Panc1 (cell line): Measurements from ENCODE around the gene SMAD3. TPM values are rescaled to one million over a fixed set of nuclear protein-coding genes. Genes with fewer than 3 reads are reported as not detected.

Experiments used
- ATAC-seq: fragments of 200-7000 bp; cut with Tn5 transposase; 2 replicates; pipeline ENCODE4 v1.9.1; 2020; ENCODE audit warnings: mild to moderate bottlenecking, moderate library complexity
- BruUV-seq: library from RNA; stranded (reverse); fragments of 400-500 nt; replicated peaks from 2 replicates; lab custom pipeline; 2021; lab: Mats Ljungman, UMichigan
- CTCF ChIA-PET: fragments of 300-600 bp; sonication (Branson Sonifier 250); formaldehyde crosslinking; loops from one replicate; lab custom pipeline; 2022; ENCODE audit warnings: antibody characterized with exemption; lab: Charles Lee
- POLR2A ChIA-PET: fragments of 300-600 bp; sonication (Branson Sonifier 250); formaldehyde crosslinking; loops from one replicate; lab custom pipeline; 2022; ENCODE audit warnings: antibody characterized with exemption; lab: Charles Lee
- DNase-seq: peaks from one replicate; pipeline ENCODE4 v3.0.0-alpha.2; 2010; ENCODE audit warnings: low read depth, low spot score
- H3K27ac ChIP-seq: 2 replicates; pipeline ENCODE4 v1.5.1; 2011; ENCODE audit warnings: mild to moderate bottlenecking, low read length, inconsistent platforms
- H3K27me3 ChIP-seq: fragments of 200-500 bp; sonication (Bioruptor generic); 2 replicates; pipeline ENCODE4 v1.6.0; 2014; ENCODE audit warnings: low read length, inconsistent platforms; ENCODE audit not compliant: control insufficient read depth, insufficient read depth
- H3K36me3 ChIP-seq: fragments of 200-500 bp; sonication (Bioruptor generic); 2 replicates; pipeline ENCODE4 v1.5.1; 2014; ENCODE audit warnings: inconsistent platforms, mild to moderate bottlenecking, low read length, moderate library complexity; ENCODE audit not compliant: control insufficient read depth, insufficient read depth
- H3K4me1 ChIP-seq: 2 replicates; pipeline ENCODE4 v1.5.1; 2011; ENCODE audit warnings: inconsistent platforms, mild to moderate bottlenecking, low read length, moderate library complexity; ENCODE audit not compliant: control insufficient read depth, insufficient read depth
- H3K4me3 ChIP-seq, 2 experiments: 2 replicates each; pipeline ENCODE4 v1.5.1; 2011 to 2012; ENCODE audit warnings: low read depth in 2 of 2, low read length in 2 of 2, mild to moderate bottlenecking in 2 of 2, inconsistent platforms in 1 of 2, moderate library complexity in 1 of 2
- H3K9me3 ChIP-seq: fragments of 200-500 bp; sonication (Bioruptor generic); 2 replicates; pipeline ENCODE4 v1.5.1; 2014; ENCODE audit warnings: low read depth, mild to moderate bottlenecking, inconsistent platforms, low read length, moderate library complexity; ENCODE audit not compliant: control insufficient read depth, insufficient read depth
- CTCF ChIP-seq: fragments of 450-650 bp; IDR thresholded peaks from 2 replicates; pipeline ENCODE4 v1.5.1; 2017; ENCODE audit warnings: mild to moderate bottlenecking
- POLR2AphosphoS5 ChIP-seq: IDR thresholded peaks from 2 replicates; pipeline ENCODE4 v1.6.1; 2012; ENCODE audit warnings: mild to moderate bottlenecking, low read depth, low read length, moderate library complexity
- REST ChIP-seq, 2 experiments: IDR thresholded peaks; 2 replicates each; pipeline ENCODE4 v1.6.1; 2011 to 2012; ENCODE audit warnings: low read depth in 2 of 2, control low read depth in 1 of 2, low read length in 1 of 2, mild to moderate bottlenecking in 1 of 2, moderate library complexity in 1 of 2; ENCODE audit not compliant: insufficient read depth in 1 of 2
- SIN3A ChIP-seq: IDR thresholded peaks from 2 replicates; pipeline ENCODE4 v1.6.1; 2012; ENCODE audit warnings: low read depth, mild to moderate bottlenecking, low read length, moderate library complexity, borderline replicate concordance; ENCODE audit not compliant: insufficient read depth
- TCF7L2 ChIP-seq: IDR thresholded peaks from 2 replicates; pipeline ENCODE4 v1.6.1; 2011; ENCODE audit warnings: mild to moderate bottlenecking, low read depth, low read length, inconsistent platforms
- in situ Hi-C: cut with HindIII; loops from 2 replicates; pipeline ENCODE4 v1.10.0; 2016; ENCODE audit warnings: low sequenced_read_pairs, low pct_unique_long_range_greater_than_20kb
- intact Hi-C: fragments of 100-400 bp; cut with micrococcal nuclease; formaldehyde crosslinking; loops from one replicate; pipeline ENCODE4 v1.10.0; 2022; ENCODE audit not compliant: unreplicated experiment
- total RNA-seq: library from RNA; stranded (reverse); gene quantifications from one replicate; pipeline ENCODE4 v1.2.1, GENCODE V29; 2021; ENCODE audit not compliant: unreplicated experiment

SMAD3 gene
- total RNA-seq, 1 experiment from 2014 or later, result 394 TPM

GRCh38 chr15:67185051-67185450 lies 119.6 kb downstream of the SMAD3 start:
- intact Hi-C loops (no loop called here), in situ Hi-C loops (no loop called here)
- no peak for ATAC-seq
- no peak for DNase-seq
- H3K36me3 ChIP-seq, result peaks cover 49% of the 10 kb centered on the region
- no peak for TF ChIP-seq SIN3A
- TF ChIP-seq CTCF, result no peak
- TF ChIP-seq REST (IDR thresholded peaks at IDR 0.05; ENCODE audit: insufficient read depth in 1 of 2, low read depth in 2 of 2, low read length in 1 of 2), result no peak
- no peak for TF ChIP-seq POLR2AphosphoS5
- TF ChIP-seq TCF7L2, result no peak
- H3K27ac ChIP-seq, result peak overlapping the region; percentile 84
- BruUV-seq, result no TSS peak
- ChIA-PET POLR2A (no interaction called here), CTCF (no interaction called here)
- no peak overlapping the region for H3K4me3 ChIP-seq
- H3K9me3 ChIP-seq, result no peaks in the 10 kb centered on the region
- no peaks in the 10 kb centered on the region for H3K27me3 ChIP-seq
- H3K4me1 ChIP-seq, result peaks cover 91% of the 10 kb centered on the region

GRCh38 chr15:67185621-67186225 lies 120.3 kb downstream of the SMAD3 start:
- no peak for DNase-seq
- Histone ChIP-seq H3K36me3 (peaks cover 54% of the 10 kb centered on the region), H3K27me3 (no peaks in the 10 kb centered on the region), H3K27ac (peak overlapping the region; percentile 84), H3K4me3 (no peak overlapping the region), H3K4me1 (peaks cover 91% of the 10 kb centered on the region), H3K9me3 (no peaks in the 10 kb centered on the region)
- CTCF ChIA-PET, result interaction anchor here (0.5 kb wide), 1 partner anchor 1934 kb away, joined by 3 read pairs; no protein-coding TSS in a partner anchor
- no TSS peak for BruUV-seq
- intact Hi-C loops, result no loop called here
- ATAC-seq, result peak; percentile 15; the same call in 1 of the 2 replicates
- POLR2A ChIA-PET, result interaction anchor here (0.7 kb wide), 1 partner anchor 83 kb away, joined by 8 read pairs; no protein-coding TSS in a partner anchor
- TF ChIP-seq POLR2AphosphoS5 (peak; percentile 65), SIN3A (no peak)
- in situ Hi-C loops, result no loop called here

- peaks cover 52% of the 10 kb centered on the region for H3K36me3 ChIP-seq
- intact Hi-C loops (no loop called here), in situ Hi-C loops (no loop called here)
- no peak for DNase-seq
- no peak for TF ChIP-seq POLR2AphosphoS5
- TF ChIP-seq SIN3A, result no peak
- no peak for TF ChIP-seq CTCF
- no peak for TF ChIP-seq TCF7L2
- no peak for TF ChIP-seq REST (IDR thresholded peaks at IDR 0.05; ENCODE audit: insufficient read depth in 1 of 2, low read depth in 2 of 2, low read length in 1 of 2)
- peak overlapping the region; percentile 84 for H3K27ac ChIP-seq
- H3K4me3 ChIP-seq, result no peak overlapping the region
- H3K4me1 ChIP-seq, result peaks cover 91% of the 10 kb centered on the region
- POLR2A ChIA-PET, result interaction anchor here (0.7 kb wide), 1 partner anchor 83 kb away, joined by 8 read pairs; no protein-coding TSS in a partner anchor
- 0 out of 2 replicates have a peak, but pooled peaks have one; percentile 2 for ATAC-seq
- H3K9me3 ChIP-seq, result no peaks in the 10 kb centered on the region
- H3K27me3 ChIP-seq, result no peaks in the 10 kb centered on the region
- CTCF ChIA-PET, result no interaction called here
- no TSS peak for BruUV-seq
Observed at GRCh38 chr15:67186226-67186649, 120.8 kb downstream of the SMAD3 start.
